Neural cell (in vitro differentiated cells): Measurements from ENCODE around the gene CDNF. TPM values are rescaled to one million over a fixed set of nuclear protein-coding genes. Genes with fewer than 3 reads are reported as not detected.

Experiments
- H2AFZ ChIP-seq: fragments of 200-600, 300-800 bp; sonication (generic), shearing (Covaris generic); 2 replicates; pipeline ENCODE4 v1.6.0; 2014; ENCODE audit warnings: low read depth, mild to moderate bottlenecking, antibody characterized with exemption, low read length, moderate library complexity
- H3F3A ChIP-seq: fragments of 200-600 bp; shearing (Covaris generic); 2 replicates; pipeline ENCODE4 v1.6.1; 2016; ENCODE audit warnings: mild to moderate bottlenecking, moderate library complexity, mixed read lengths, antibody characterized with exemption, low read length; ENCODE audit not compliant: insufficient read depth, poor library complexity, severe bottlenecking
- H3K27ac ChIP-seq: fragments of 200-600, 300-800 bp; sonication (generic), shearing (Covaris generic); 2 replicates; pipeline ENCODE4 v1.5.1; 2014; ENCODE audit warnings: mild to moderate bottlenecking, low read length, moderate library complexity
- H3K27me3 ChIP-seq: fragments of 300-800, 200-600 bp; sonication (generic), shearing (Covaris generic); 2 replicates; pipeline ENCODE4 v1.6.0; 2014; ENCODE audit warnings: mild to moderate bottlenecking, low read depth, low read length, moderate library complexity; ENCODE audit not compliant: insufficient read depth
- H3K36me3 ChIP-seq: fragments of 300-800, 200-600 bp; sonication (generic), shearing (Covaris generic); 2 replicates; pipeline ENCODE4 v1.5.1; 2014; ENCODE audit warnings: mild to moderate bottlenecking, antibody characterized with exemption, low read length, moderate library complexity; ENCODE audit not compliant: insufficient read depth
- H3K4me2 ChIP-seq: fragments of 300-800, 200-600 bp; sonication (generic), shearing (Covaris generic); 2 replicates; pipeline ENCODE4 v1.6.0; 2014; ENCODE audit warnings: mild to moderate bottlenecking, low read length
- H3K4me3 ChIP-seq: fragments of 300-800, 200-600 bp; sonication (generic), shearing (Covaris generic); 2 replicates; pipeline ENCODE4 v1.5.1; 2014; ENCODE audit warnings: mild to moderate bottlenecking, low read length, moderate library complexity
- H3K79me2 ChIP-seq: fragments of 200-600 bp; shearing (Covaris generic); replicated peaks from 2 replicates; pipeline ENCODE4 v1.6.0; 2014; ENCODE audit warnings: mild to moderate bottlenecking, low read length, moderate library complexity; ENCODE audit not compliant: insufficient read depth
- H3K9ac ChIP-seq: fragments of 300-800, 200-600 bp; sonication (generic), shearing (Covaris generic); 2 replicates; pipeline ENCODE4 v1.6.1; 2016; ENCODE audit warnings: mild to moderate bottlenecking, low read length, mixed read lengths
- H3K9me2 ChIP-seq: fragments of 200-600 bp; shearing (Covaris generic); 2 replicates; pipeline ENCODE4 v1.6.1; 2016; ENCODE audit warnings: mild to moderate bottlenecking, low read length, mixed read lengths; ENCODE audit not compliant: insufficient read depth
- H3K9me3 ChIP-seq: fragments of 200-600, 300-800 bp; sonication (generic), shearing (Covaris generic); 2 replicates; pipeline ENCODE4 v1.6.1; 2016; ENCODE audit warnings: mild to moderate bottlenecking, mixed run types, low read length, moderate library complexity, mixed read lengths
- H4K20me1 ChIP-seq: fragments of 200-600 bp; shearing (Covaris generic); 2 replicates; pipeline ENCODE4 v1.6.1; 2016; ENCODE audit warnings: mild to moderate bottlenecking, mixed run types; ENCODE audit not compliant: insufficient read depth
- EP300 ChIP-seq: fragments of 450-650 bp; conservative IDR thresholded peaks from 2 replicates; pipeline ENCODE4 v1.6.1; 2014; ENCODE audit warnings: antibody characterized with exemption, mild to moderate bottlenecking, moderate library complexity; ENCODE audit not compliant: poor library complexity, severe bottlenecking
- EZH2 ChIP-seq: fragments of 200-600, 300-800 bp; shearing (Covaris generic), sonication (generic); IDR thresholded peaks from 2 replicates; pipeline ENCODE4 v1.6.1; 2014; ENCODE audit warnings: antibody characterized with exemption, low read length, borderline replicate concordance, mild to moderate bottlenecking; ENCODE audit not compliant: insufficient read depth, poor library complexity, severe bottlenecking
- MXI1 ChIP-seq: fragments of 450-650 bp; conservative IDR thresholded peaks from 2 replicates; pipeline ENCODE4 v1.6.1; 2014; ENCODE audit warnings: antibody characterized with exemption, mild to moderate bottlenecking; ENCODE audit not compliant: poor library complexity, severe bottlenecking
- POLR2AphosphoS5 ChIP-seq: IDR thresholded peaks from 2 replicates; pipeline ENCODE4 v1.6.1; 2012
- RAD21 ChIP-seq: fragments of 450-650 bp; conservative IDR thresholded peaks from 2 replicates; pipeline ENCODE4 v1.6.1; 2014; ENCODE audit warnings: antibody characterized with exemption, mild to moderate bottlenecking, moderate library complexity
- SMC3 ChIP-seq: fragments of 450-650 bp; conservative IDR thresholded peaks from 2 replicates; pipeline ENCODE4 v1.6.1; 2014; ENCODE audit warnings: antibody characterized with exemption, mild to moderate bottlenecking, moderate library complexity; ENCODE audit not compliant: poor library complexity
- TAF1 ChIP-seq: IDR thresholded peaks from 2 replicates; pipeline ENCODE4 v1.6.1; 2012; ENCODE audit warnings: low read depth
- polyA plus RNA-seq: library from polyadenylated mRNA; depleted of rRNA; stranded (reverse); fragments of >200 nt; gene quantifications from 2 replicates; pipeline ENCODE4 v1.2.3, GENCODE V29; 2014
- TF ChIP-seq, protein P1 (sequence below): fragments of 450-650 bp; IDR thresholded peaks from 2 replicates; pipeline ENCODE4 v1.5.1; 2014; ENCODE audit warnings: antibody characterized with exemption, mild to moderate bottlenecking, moderate library complexity; ENCODE audit not compliant: poor library complexity, severe bottlenecking
- TF ChIP-seq, protein P2 (sequence below): IDR thresholded peaks from 2 replicates; pipeline ENCODE4 v1.6.1; 2012; ENCODE audit warnings: borderline replicate concordance

CDNF gene
- polyA plus RNA-seq, 1 donor from 2014 or later = 1.5 TPM

- Histone ChIP-seq H2AFZ (no peak overlapping the region), H3K9me2 (no peaks in the 10 kb centered on the region), H3K27ac (no peak overlapping the region), H3K4me2 (no peak overlapping the region), H3K9me3 (no peaks in the 10 kb centered on the region), H3K36me3 (no peaks in the 10 kb centered on the region), H3K27me3 (no peaks in the 10 kb centered on the region), H3K79me2 (no peaks in the 10 kb centered on the region), H3F3A (no peaks in the 10 kb centered on the region), H4K20me1 (no peaks in the 10 kb centered on the region), H3K9ac (no peak overlapping the region), H3K4me3 (no peak overlapping the region)
- TF ChIP-seq MXI1 = no peak
- no peak for TF ChIP-seq TAF1
These were observed 11.6 kb downstream of the CDNF start for GRCh38 chr10:14826076-14826829.

DNA sequence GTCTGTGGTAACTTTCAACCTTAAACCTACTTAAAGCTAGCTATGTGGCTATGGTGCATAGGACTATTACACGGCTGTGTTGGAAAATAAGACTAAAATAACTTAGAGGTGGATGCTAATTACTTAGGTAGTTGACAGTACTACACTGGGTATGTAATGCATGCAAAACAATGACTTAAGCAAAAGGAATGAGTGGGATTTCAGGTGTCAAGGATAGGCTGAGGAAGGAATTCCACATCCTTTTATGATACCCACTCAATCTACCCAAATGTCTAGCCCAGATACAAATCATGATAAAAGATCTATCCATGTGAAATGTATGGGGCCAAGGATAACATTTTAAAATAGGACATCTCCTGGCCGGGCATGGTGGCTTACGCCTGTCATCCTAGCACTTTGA, 13.9 kb downstream of the CDNF start:
- H4K20me1 ChIP-seq = no peaks in the 10 kb centered on the region
- no peak overlapping the region for H2AFZ ChIP-seq
- H3K9me3 ChIP-seq = no peaks in the 10 kb centered on the region
- no peak overlapping the region for H3K4me2 ChIP-seq
- no peak overlapping the region for H3K27ac ChIP-seq
- no peaks in the 10 kb centered on the region for H3F3A ChIP-seq
- TF ChIP-seq POLR2AphosphoS5 = no peak
- TF ChIP-seq EP300 = no peak
- no peak for TF ChIP-seq MXI1
- no peak for TF ChIP-seq SMC3
- no peak for TF ChIP-seq TAF1
- TF ChIP-seq, protein P1, sequence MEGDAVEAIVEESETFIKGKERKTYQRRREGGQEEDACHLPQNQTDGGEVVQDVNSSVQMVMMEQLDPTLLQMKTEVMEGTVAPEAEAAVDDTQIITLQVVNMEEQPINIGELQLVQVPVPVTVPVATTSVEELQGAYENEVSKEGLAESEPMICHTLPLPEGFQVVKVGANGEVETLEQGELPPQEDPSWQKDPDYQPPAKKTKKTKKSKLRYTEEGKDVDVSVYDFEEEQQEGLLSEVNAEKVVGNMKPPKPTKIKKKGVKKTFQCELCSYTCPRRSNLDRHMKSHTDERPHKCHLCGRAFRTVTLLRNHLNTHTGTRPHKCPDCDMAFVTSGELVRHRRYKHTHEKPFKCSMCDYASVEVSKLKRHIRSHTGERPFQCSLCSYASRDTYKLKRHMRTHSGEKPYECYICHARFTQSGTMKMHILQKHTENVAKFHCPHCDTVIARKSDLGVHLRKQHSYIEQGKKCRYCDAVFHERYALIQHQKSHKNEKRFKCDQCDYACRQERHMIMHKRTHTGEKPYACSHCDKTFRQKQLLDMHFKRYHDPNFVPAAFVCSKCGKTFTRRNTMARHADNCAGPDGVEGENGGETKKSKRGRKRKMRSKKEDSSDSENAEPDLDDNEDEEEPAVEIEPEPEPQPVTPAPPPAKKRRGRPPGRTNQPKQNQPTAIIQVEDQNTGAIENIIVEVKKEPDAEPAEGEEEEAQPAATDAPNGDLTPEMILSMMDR = no peak
- no peak for TF ChIP-seq RAD21
- TF ChIP-seq, protein P2, sequence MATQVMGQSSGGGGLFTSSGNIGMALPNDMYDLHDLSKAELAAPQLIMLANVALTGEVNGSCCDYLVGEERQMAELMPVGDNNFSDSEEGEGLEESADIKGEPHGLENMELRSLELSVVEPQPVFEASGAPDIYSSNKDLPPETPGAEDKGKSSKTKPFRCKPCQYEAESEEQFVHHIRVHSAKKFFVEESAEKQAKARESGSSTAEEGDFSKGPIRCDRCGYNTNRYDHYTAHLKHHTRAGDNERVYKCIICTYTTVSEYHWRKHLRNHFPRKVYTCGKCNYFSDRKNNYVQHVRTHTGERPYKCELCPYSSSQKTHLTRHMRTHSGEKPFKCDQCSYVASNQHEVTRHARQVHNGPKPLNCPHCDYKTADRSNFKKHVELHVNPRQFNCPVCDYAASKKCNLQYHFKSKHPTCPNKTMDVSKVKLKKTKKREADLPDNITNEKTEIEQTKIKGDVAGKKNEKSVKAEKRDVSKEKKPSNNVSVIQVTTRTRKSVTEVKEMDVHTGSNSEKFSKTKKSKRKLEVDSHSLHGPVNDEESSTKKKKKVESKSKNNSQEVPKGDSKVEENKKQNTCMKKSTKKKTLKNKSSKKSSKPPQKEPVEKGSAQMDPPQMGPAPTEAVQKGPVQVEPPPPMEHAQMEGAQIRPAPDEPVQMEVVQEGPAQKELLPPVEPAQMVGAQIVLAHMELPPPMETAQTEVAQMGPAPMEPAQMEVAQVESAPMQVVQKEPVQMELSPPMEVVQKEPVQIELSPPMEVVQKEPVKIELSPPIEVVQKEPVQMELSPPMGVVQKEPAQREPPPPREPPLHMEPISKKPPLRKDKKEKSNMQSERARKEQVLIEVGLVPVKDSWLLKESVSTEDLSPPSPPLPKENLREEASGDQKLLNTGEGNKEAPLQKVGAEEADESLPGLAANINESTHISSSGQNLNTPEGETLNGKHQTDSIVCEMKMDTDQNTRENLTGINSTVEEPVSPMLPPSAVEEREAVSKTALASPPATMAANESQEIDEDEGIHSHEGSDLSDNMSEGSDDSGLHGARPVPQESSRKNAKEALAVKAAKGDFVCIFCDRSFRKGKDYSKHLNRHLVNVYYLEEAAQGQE = no peak
- TF ChIP-seq EZH2 = no peak
- no peaks in the 10 kb centered on the region for H3K36me3 ChIP-seq
- no peak overlapping the region for H3K9ac ChIP-seq
- H3K4me3 ChIP-seq = no peak overlapping the region
- no peaks in the 10 kb centered on the region for H3K9me2 ChIP-seq
- no peaks in the 10 kb centered on the region for H3K79me2 ChIP-seq
- no peaks in the 10 kb centered on the region for H3K27me3 ChIP-seq
